Prostate gland (tissue), 2 donors: ENCODE data around the gene MVP.

Experiments used
- POLR2A ChIP-seq: fragments of 450-650 bp; IDR thresholded peaks from one replicate; pipeline ENCODE4 v1.6.1; 2016; ENCODE audit warnings: antibody characterized with exemption, mild to moderate bottlenecking
- POLR2AphosphoS5 ChIP-seq: sonication (generic); formaldehyde crosslinking; IDR thresholded peaks from one replicate; pipeline ENCODE4 v1.6.1; 2017; ENCODE audit warnings: antibody characterized with exemption
- TF ChIP-seq, protein P1 (sequence below), 4 experiments: fragments of 200-600 bp in 2 of 4; fragments of 450-650 bp in 2 of 4; sonication (generic) in 2 of 4; IDR thresholded peaks; 1 replicate in 3 of 4; 2 replicates in 1 of 4; pipeline ENCODE4 v1.5.1; 2016 to 2019; ENCODE audit warnings: antibody characterized with exemption in 4 of 4, mild to moderate bottlenecking in 2 of 4, moderate library complexity in 2 of 4

GRCh38 chr16:29775742-29776408 lies 44.4 kb upstream of the MVP start:
- TF ChIP-seq POLR2AphosphoS5 (no peak), POLR2A (no peak)
- TF ChIP-seq, protein P1, sequence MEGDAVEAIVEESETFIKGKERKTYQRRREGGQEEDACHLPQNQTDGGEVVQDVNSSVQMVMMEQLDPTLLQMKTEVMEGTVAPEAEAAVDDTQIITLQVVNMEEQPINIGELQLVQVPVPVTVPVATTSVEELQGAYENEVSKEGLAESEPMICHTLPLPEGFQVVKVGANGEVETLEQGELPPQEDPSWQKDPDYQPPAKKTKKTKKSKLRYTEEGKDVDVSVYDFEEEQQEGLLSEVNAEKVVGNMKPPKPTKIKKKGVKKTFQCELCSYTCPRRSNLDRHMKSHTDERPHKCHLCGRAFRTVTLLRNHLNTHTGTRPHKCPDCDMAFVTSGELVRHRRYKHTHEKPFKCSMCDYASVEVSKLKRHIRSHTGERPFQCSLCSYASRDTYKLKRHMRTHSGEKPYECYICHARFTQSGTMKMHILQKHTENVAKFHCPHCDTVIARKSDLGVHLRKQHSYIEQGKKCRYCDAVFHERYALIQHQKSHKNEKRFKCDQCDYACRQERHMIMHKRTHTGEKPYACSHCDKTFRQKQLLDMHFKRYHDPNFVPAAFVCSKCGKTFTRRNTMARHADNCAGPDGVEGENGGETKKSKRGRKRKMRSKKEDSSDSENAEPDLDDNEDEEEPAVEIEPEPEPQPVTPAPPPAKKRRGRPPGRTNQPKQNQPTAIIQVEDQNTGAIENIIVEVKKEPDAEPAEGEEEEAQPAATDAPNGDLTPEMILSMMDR (IDR thresholded peaks at IDR 0.05): no peak
